GM12891 (cell line): Measurements from ENCODE around the gene SNX24.

Experiments used
- PAX5 ChIP-seq: IDR thresholded peaks from 2 replicates; pipeline ENCODE4 v1.6.1; 2011; ENCODE audit warnings: low read length, moderate library complexity, mild to moderate bottlenecking; ENCODE audit not compliant: insufficient read depth, severe bottlenecking
- POLR2A ChIP-seq: IDR thresholded peaks from 2 replicates; pipeline ENCODE4 v1.6.1; 2011; ENCODE audit warnings: low read depth, low read length, control low read depth
- POLR2AphosphoS5 ChIP-seq: IDR thresholded peaks from 2 replicates; pipeline ENCODE4 v1.6.1; 2011; ENCODE audit warnings: low read depth, low read length, control low read depth
- POU2F2 ChIP-seq: IDR thresholded peaks from 2 replicates; pipeline ENCODE4 v1.6.1; 2011; ENCODE audit warnings: low read depth, mild to moderate bottlenecking, control low read depth, low read length, moderate library complexity
- SPI1 ChIP-seq: IDR thresholded peaks from 2 replicates; pipeline ENCODE4 v1.6.1; 2011; ENCODE audit warnings: low read depth, low read length, control low read depth
- TAF1 ChIP-seq: IDR thresholded peaks from 2 replicates; pipeline ENCODE4 v1.6.1; 2011; ENCODE audit warnings: low read depth, low read length, control low read depth

DNA sequence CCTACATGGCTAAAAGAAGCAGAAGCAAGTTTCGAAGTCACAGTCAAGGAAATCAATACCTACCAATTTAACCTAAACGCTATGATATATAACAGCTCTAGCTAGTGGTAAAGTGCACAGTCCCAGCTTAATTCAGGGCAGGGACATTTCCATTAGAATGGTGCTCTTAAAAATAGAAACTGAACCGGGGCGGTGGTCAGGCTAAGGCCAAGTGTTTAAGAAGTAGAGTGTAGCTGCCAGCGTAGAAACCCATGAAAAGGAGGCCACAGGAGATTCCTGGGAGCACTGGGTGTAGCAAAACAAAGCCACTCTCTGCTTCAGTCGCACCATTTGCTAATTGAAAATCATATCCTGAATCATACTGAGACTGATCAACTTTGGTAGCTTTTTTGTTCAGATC lies 162.3 kb downstream of the SNX24 start:
- no peak for TF ChIP-seq SPI1
- TF ChIP-seq POLR2A: no peak
- TF ChIP-seq POLR2AphosphoS5: no peak
- no peak for TF ChIP-seq TAF1
- no peak for TF ChIP-seq PAX5
- TF ChIP-seq POU2F2: no peak
